T-cell (primary cell): ENCODE data around the gene CYP26B1. TPM values are rescaled to one million over a fixed set of nuclear protein-coding genes. Genes with fewer than 3 reads are reported as not detected.
A peak's percentile ranks its signal among the peaks of the same experiment; 100 is the strongest.

ENCODE experiments used
- ATAC-seq, 4 experiments: fragments of 200-7000 bp in 3 of 4; fragments of 150-1000 bp in 1 of 4; cut with Tn5 transposase; replicated peaks in 1 of 4; 1 replicate in 3 of 4; 2 replicates in 1 of 4; pipeline ENCODE4 v1.10.0; 2021; ENCODE audit warnings: moderate library complexity in 3 of 4, mild to moderate bottlenecking in 2 of 4, moderate number of reproducible peaks in 1 of 4
- CTCF ChIA-PET, 2 donors: fragments of 300-600 bp; sonication (Branson Sonifier 250); formaldehyde crosslinking; loops; one replicate each; lab custom pipeline; 2022; ENCODE audit warnings: antibody characterized with exemption in 2 of 2; lab: Charles Lee
- POLR2A ChIA-PET, 2 donors: fragments of 300-600 bp; sonication (Branson Sonifier 250); formaldehyde crosslinking; loops; one replicate each; lab custom pipeline; 2022; ENCODE audit warnings: antibody characterized with exemption in 2 of 2; lab: Charles Lee
- DNase-seq, 35 experiments: peaks; one replicate each; pipeline versions ENCODE4 v3.0.0 to v3.0.0-alpha.2; 2013 to 2023
- H3K27ac ChIP-seq: one replicate; pipeline ENCODE4 v1.5.1; 2013; ENCODE audit warnings: low read length
- H3K27me3 ChIP-seq, 2 experiments: replicated peaks in 1 of 2; 1 replicate in 1 of 2; 2 replicates in 1 of 2; pipeline versions ENCODE4 v1.6.1 to v1.7.0; 2013; ENCODE audit warnings: low read length in 1 of 2, mixed read lengths in 1 of 2; ENCODE audit not compliant: control insufficient read depth in 2 of 2, insufficient read depth in 2 of 2; ENCODE audit errors: extremely low read depth in 1 of 2
- H3K36me3 ChIP-seq, 2 donors: 1 replicate in 1 of 2; 2 replicates in 1 of 2; pipeline versions ENCODE4 v1.6.1 to v1.7.0; 2013; ENCODE audit warnings: low read length in 1 of 2; ENCODE audit not compliant: control insufficient read depth in 2 of 2, insufficient read depth in 1 of 2; ENCODE audit errors: extremely low read depth in 1 of 2
- H3K4me1 ChIP-seq, 2 experiments: 1 replicate in 1 of 2; 2 replicates in 1 of 2; pipeline versions ENCODE4 v1.6.1 to v1.7.0; 2013; ENCODE audit warnings: low read length in 2 of 2, mixed read lengths in 1 of 2; ENCODE audit not compliant: insufficient read depth in 2 of 2, control insufficient read depth in 1 of 2; ENCODE audit errors: extremely low read depth in 1 of 2
- H3K4me3 ChIP-seq, 2 donors: 1 replicate in 1 of 2; 2 replicates in 1 of 2; pipeline versions ENCODE4 v1.5.1 to v1.7.0; 2013; ENCODE audit warnings: mild to moderate bottlenecking in 2 of 2, low read length in 1 of 2, moderate library complexity in 1 of 2; ENCODE audit not compliant: control insufficient read depth in 1 of 2; ENCODE audit errors: extremely low read depth in 1 of 2
- H3K9me3 ChIP-seq: 2 replicates; pipeline ENCODE4 v1.7.0; 2013
- H3K27ac Mint-ChIP-seq, 2 donors: one replicate each; pipeline ENCODE4 v1.8.0; 2020 to 2021; ENCODE audit warnings: mild to moderate bottlenecking in 2 of 2, mixed read lengths in 2 of 2
- H3K27me3 Mint-ChIP-seq, 2 donors: one replicate each; pipeline ENCODE4 v1.8.0; 2021 to 2022; ENCODE audit warnings: mixed read lengths in 2 of 2
- H3K36me3 Mint-ChIP-seq: one replicate; pipeline ENCODE4 v1.8.0; 2021; ENCODE audit warnings: mixed read lengths
- H3K4me1 Mint-ChIP-seq, 3 donors: one replicate each; pipeline ENCODE4 v1.8.0; 2020 to 2022; ENCODE audit warnings: mixed read lengths in 3 of 3, mild to moderate bottlenecking in 1 of 3
- H3K4me3 Mint-ChIP-seq, 3 donors: one replicate each; pipeline ENCODE4 v1.8.0; 2020 to 2022; ENCODE audit warnings: mild to moderate bottlenecking in 3 of 3, mixed read lengths in 3 of 3, moderate library complexity in 3 of 3
- H3K9me3 Mint-ChIP-seq, 3 donors: one replicate each; pipeline ENCODE4 v1.8.0; 2020 to 2022; ENCODE audit warnings: mixed read lengths in 3 of 3
- WGBS: methylation state at CpG from one replicate; pipeline ENCODE4 v1.1.5; 2013; ENCODE audit warnings: missing lambda C conversion rate; ENCODE audit not compliant: insufficient coverage; 5-methylcytosine and 5-hydroxymethylcytosine counted together
- total RNA-seq, 35 experiments: library from RNA in 6 of 35; stranded (reverse) in 6 of 35; fragments of 120-200 nt in 1 of 35; gene quantifications; one replicate each; pipeline versions ENCODE4 v1.2.1 to v1.2.4 and lab custom pipeline; 2013 to 2026

Gene CYP26B1
- total RNA-seq, 5 donors from 2014 or later (not counting 1 experiment from before 2014, with no cell fraction given), result 0.06 TPM; not detected in 4

DNA sequence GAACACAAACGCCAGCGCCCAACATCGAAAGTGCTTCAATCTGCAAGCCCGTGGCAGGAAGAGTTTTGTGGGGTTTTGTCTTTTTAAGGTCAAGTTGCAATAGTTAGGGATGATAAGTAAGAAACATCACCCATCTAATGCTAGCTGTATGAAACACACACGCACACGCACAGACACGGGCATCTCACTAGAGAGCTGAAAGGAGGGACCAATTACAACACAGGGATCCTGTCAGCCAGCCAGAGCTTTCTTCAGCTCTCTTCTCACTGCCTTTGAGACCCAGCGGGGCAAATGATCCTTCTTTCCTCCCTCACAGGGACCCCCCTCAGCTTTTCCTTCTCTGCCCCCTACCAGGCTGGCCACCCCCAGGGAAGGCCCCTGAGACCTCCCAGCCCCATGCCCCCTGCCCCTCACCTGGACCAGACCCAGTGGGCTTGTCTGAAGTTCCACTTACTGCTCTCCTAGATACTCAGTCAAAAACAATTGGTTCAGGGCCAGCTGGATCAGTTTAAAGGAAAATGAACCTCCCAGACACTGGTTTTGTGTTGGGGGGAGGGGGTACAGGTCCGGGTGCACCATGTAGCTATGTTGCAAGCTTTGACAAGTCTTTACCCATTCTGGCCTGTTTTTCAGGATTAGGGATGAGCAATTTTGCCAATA lies 17.9 kb downstream of the CYP26B1 start:
- H3K4me3 Mint-ChIP-seq, result no peak overlapping the region
- peaks cover 0 to 33% of the 10 kb centered on the region in 2 experiments for H3K27me3 ChIP-seq
- no peak overlapping the region for H3K27ac Mint-ChIP-seq
- H3K4me3 ChIP-seq, result no peak overlapping the region
- H3K4me1 ChIP-seq, result no peaks in the 10 kb centered on the region
- no peaks in the 10 kb centered on the region for H3K9me3 Mint-ChIP-seq
- DNase-seq (no peak), ATAC-seq (no peak)
- no peak overlapping the region for H3K27ac ChIP-seq
- WGBS, result 58% methylated on average over 5 of the region's 9 CpGs
- H3K36me3 Mint-ChIP-seq, result no peaks in the 10 kb centered on the region
- ChIA-PET CTCF (interaction anchor here in 1 of 2 donors (0.6 to 1.3 kb wide), 2 partner anchors 20 to 524 kb away, joined by 4 to 5 read pairs; no protein-coding TSS in a partner anchor), POLR2A (no interaction called here)
- H3K36me3 ChIP-seq, result no peaks in the 10 kb centered on the region
- no peaks in the 10 kb centered on the region for H3K4me1 Mint-ChIP-seq
- H3K9me3 ChIP-seq, result no peaks in the 10 kb centered on the region
- peaks cover 0 to 8% of the 10 kb centered on the region in 2 donors for H3K27me3 Mint-ChIP-seq

DNA sequence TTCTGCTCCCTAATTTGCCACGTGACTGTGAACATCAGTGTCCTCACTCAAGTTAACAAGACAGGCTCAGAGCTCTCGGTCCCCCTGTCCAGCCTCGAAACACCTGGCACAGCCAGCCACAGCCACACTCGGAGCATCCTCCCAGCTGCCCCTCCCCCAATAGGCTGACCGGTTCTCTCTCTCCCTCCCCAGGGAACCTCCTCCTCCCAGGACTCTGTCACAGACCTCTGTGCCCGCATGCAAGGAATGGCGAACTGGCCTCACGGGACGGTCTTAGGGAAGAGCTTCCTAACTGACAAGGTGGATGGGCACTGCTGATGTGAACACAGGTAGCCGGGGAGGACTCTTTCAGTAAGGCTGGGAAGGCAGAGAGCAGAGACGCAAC lies 18.8 kb downstream of the CYP26B1 start:
- CTCF ChIA-PET, result no interaction called here
- H3K4me1 Mint-ChIP-seq, result no peaks in the 10 kb centered on the region
- Histone ChIP-seq H3K9me3 (no peaks in the 10 kb centered on the region), H3K27ac (no peak overlapping the region), H3K27me3 (peaks cover 0 to 31% of the 10 kb centered on the region in 2 experiments), H3K4me3 (no peak overlapping the region), H3K4me1 (no peaks in the 10 kb centered on the region), H3K36me3 (no peaks in the 10 kb centered on the region)
- POLR2A ChIA-PET, result no interaction called here
- H3K36me3 Mint-ChIP-seq, result no peaks in the 10 kb centered on the region
- H3K9me3 Mint-ChIP-seq, result no peaks in the 10 kb centered on the region
- no peak overlapping the region for H3K27ac Mint-ChIP-seq
- DNase-seq, result peak in 1 of 35 experiments; percentile 14
- H3K4me3 Mint-ChIP-seq, result no peak overlapping the region
- ATAC-seq, result no peak
- WGBS, result 74% methylated on average over 8 of the region's 11 CpGs
- H3K27me3 Mint-ChIP-seq, result peaks cover 6 to 8% of the 10 kb centered on the region in 2 donors

DNA sequence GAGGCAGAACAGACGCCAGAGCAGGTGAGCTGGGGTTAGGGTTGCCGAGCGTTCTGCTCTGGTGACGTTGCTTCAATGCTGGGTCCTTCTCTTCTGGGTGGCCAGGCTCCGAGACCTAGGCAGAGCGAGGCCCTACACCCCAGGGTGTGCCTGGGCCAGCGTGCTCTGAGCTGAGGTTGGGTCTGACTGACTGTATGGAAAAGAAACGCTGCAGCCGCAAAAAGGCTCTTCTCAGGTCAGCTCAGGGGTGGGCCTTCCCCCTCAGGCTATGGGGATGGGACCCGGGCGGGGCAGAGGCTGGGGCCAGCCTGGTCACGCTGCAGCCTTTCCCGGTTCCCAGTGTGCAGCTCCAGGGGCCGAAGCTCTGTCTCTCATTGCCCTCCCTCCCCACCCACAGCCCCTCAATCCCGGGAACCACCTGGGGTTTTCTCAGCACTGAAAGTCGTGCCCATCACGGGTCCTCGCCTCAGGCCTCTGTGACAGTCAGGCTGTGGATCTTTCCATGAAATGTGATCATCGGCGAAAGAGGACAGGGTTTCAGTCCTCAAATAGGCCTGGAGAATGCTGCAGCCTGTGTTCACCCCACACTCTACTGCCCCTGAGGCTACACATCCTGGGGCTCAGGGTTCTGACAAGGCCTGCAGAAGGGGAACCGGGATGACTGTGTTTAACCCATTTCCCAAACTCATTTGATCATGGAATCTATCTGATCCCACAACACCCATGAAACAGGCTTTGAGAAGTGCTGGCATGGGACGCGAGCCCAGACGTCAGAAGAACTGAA lies 19.4 kb downstream of the CYP26B1 start:
- Mint-ChIP-seq H3K27ac (no peak overlapping the region), H3K9me3 (no peaks in the 10 kb centered on the region), H3K4me3 (no peak overlapping the region), H3K27me3 (peaks cover 6 to 8% of the 10 kb centered on the region in 2 donors), H3K4me1 (no peaks in the 10 kb centered on the region), H3K36me3 (no peaks in the 10 kb centered on the region)
- Histone ChIP-seq H3K9me3 (no peaks in the 10 kb centered on the region), H3K36me3 (no peaks in the 10 kb centered on the region), H3K4me1 (no peaks in the 10 kb centered on the region), H3K27ac (no peak overlapping the region), H3K27me3 (peaks cover 0 to 29% of the 10 kb centered on the region in 2 experiments), H3K4me3 (no peak overlapping the region)
- ChIA-PET CTCF (no interaction called here), POLR2A (no interaction called here)
- 75% methylated on average over 17 of the region's 24 CpGs for WGBS
- ATAC-seq, result no peak
- peak in 1 of 35 experiments; percentile 13 for DNase-seq

DNA sequence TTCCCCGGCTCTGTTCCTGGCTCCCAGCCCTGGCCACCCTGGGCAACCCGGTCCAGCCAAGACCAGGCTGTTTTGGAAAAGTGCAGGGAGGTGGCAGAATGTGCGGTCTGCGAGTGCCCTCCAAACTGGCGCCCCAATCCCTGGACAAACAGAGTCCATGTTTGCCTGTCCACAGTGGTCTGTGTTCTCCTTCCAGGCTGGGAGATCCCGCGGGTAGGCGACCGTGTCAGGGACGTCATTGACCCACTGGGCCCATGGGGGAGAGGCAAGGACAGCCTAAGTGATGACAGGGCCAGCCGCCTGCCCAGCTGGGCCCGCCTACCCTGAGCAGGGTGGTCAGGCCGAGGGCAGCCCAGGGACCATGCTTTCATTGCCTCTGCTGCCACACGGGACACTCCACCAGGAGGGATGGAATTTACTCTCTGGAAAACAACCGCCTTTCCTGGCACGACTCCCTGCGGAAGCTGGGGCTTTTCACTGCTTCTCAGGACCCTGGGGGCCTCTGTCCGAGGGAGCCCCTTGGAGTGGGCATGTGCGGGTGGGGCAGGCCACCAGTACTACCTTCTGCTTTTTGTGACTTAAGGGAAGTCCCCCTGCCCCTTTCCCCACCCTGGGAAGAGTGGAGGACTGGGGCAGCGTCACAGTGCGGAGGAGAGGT lies 20.1 kb downstream of the CYP26B1 start:
- Mint-ChIP-seq H3K4me1 (no peaks in the 10 kb centered on the region), H3K9me3 (peaks cover 0 to 4% (median 2%) of the 10 kb centered on the region in 3 donors), H3K27me3 (peaks cover 11 to 13% of the 10 kb centered on the region in 2 donors), H3K36me3 (no peaks in the 10 kb centered on the region), H3K27ac (no peak overlapping the region), H3K4me3 (no peak overlapping the region)
- Histone ChIP-seq H3K27me3 (peaks cover 0 to 29% of the 10 kb centered on the region in 2 experiments), H3K36me3 (no peaks in the 10 kb centered on the region), H3K27ac (no peak overlapping the region), H3K4me1 (no peaks in the 10 kb centered on the region), H3K4me3 (no peak overlapping the region), H3K9me3 (peaks cover under 1% of the 10 kb centered on the region)
- ATAC-seq, result no peak
- CTCF ChIA-PET, result no interaction called here
- POLR2A ChIA-PET, result no interaction called here
- WGBS, result 81% methylated on average over 19 of the region's 21 CpGs
- peak in 1 of 35 experiments; percentile 17 for DNase-seq

DNA sequence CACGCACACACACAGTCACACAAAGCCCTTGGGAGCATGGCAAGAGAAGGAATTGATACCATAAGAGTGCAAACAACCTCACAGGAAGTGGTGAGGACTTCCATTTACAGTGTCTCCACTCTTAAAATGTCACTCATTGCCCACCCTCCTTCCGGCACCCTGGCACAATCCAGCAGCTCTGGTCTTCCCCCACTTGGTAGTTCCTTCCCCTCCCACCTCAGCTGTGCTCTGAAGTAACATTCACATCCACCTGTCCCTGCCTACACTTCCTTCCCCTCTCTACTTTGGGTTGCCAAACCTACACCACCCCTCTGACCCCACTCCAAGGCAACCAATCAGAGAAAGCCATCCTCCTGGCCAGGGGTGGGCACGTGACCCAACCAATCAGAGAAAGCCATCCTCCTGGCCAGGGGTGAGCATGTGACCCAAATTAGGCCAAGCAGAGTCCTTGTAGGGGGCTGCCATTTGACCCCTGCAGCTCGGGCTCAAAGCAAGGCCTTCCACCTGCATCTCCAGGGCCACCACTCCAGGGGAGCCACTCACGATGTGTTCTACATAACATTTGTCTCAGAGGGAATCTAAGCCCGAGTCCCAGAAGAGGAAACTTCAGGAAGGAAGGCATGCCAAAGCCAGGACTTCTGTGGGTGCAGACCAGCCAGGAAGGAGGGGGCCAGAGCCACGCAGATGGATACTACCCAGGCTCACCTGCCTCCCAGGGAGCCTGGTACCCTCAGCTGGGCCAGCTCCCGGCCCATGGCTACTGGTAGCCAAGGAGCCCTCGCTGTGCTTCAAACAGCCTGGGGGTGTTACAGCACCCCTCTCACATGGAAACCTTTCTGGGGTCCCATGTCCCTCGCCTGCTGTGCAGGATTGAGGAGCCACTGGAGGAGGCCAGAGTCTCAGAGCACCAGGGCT lies 21.2 kb downstream of the CYP26B1 start:
- H3K27ac Mint-ChIP-seq, result no peak overlapping the region
- Histone ChIP-seq H3K9me3 (peaks cover 2% of the 10 kb centered on the region), H3K4me1 (no peaks in the 10 kb centered on the region), H3K4me3 (no peak overlapping the region), H3K36me3 (no peaks in the 10 kb centered on the region), H3K27me3 (peaks cover 0 to 30% of the 10 kb centered on the region in 2 experiments), H3K27ac (no peak overlapping the region)
- peaks cover 16 to 22% of the 10 kb centered on the region in 2 donors for H3K27me3 Mint-ChIP-seq
- 69% methylated on average over 8 of the region's 10 CpGs for WGBS
- peaks cover 3 to 11% (median 9%) of the 10 kb centered on the region in 3 donors for H3K9me3 Mint-ChIP-seq
- DNase-seq (peak in 2 of 35 experiments; percentile 6 to 17), ATAC-seq (no peak)
- CTCF ChIA-PET, result no interaction called here
- no peaks in the 10 kb centered on the region for H3K4me1 Mint-ChIP-seq
- no peaks in the 10 kb centered on the region for H3K36me3 Mint-ChIP-seq
- no peak overlapping the region for H3K4me3 Mint-ChIP-seq
- POLR2A ChIA-PET, result no interaction called here
